Measurements from ENCODE around the gene SNX20. TPM values are rescaled to one million over a fixed set of nuclear protein-coding genes. Genes with fewer than 3 reads are reported as not detected.

SNX20 gene
- total and polyA plus RNA-seq, 2 of the 13 experiments (the other 11 are each of a cell fraction or from before 2014, with no cell fraction given) = not detected

- TF ChIP-seq ZBED4 (CRISPR knock-in tag; IDR thresholded peaks at IDR 0.05; ENCODE audit: borderline replicate concordance) (no peak), ZMYM3 (CRISPR knock-in tag; IDR thresholded peaks at IDR 0.05) (no peak; the same call in 1 of the 2 replicates), ZNF383 (CRISPR knock-in tag; IDR thresholded peaks at IDR 0.05; ENCODE audit: borderline replicate concordance) (no peak), E2F2 (CRISPR knock-in tag; IDR thresholded peaks at IDR 0.05; ENCODE audit: borderline replicate concordance) (no peak), ZNF260 (CRISPR knock-in tag; IDR thresholded peaks at IDR 0.05; ENCODE audit: borderline replicate concordance, low read depth) (no peak), GLMP (CRISPR knock-in tag; IDR thresholded peaks at IDR 0.05; ENCODE audit: borderline replicate concordance) (no peak), MAFG (CRISPR knock-in tag; IDR thresholded peaks at IDR 0.05) (no peak), ZNF512B (CRISPR knock-in tag; IDR thresholded peaks at IDR 0.05; ENCODE audit: borderline replicate concordance) (no peak), ZNF326 (CRISPR knock-in tag; IDR thresholded peaks at IDR 0.05; ENCODE audit: borderline replicate concordance) (no peak), RFX3 (CRISPR knock-in tag; IDR thresholded peaks at IDR 0.05) (no peak), FOXO4 (CRISPR knock-in tag; conservative IDR thresholded peaks at IDR 0.05) (0 out of 2 replicates have a peak, but pooled peaks have one; percentile 55)
Observed at GRCh38 chr16:50641818-50642187, 39.3 kb downstream of the SNX20 start (continued).

Data from HepG2 (cell line).